AG09309 (cell line): ENCODE data around the gene PDE2A.
A peak's percentile ranks its signal among the peaks of the same experiment; 100 is the strongest.

Experiments used
- DNase-seq: peaks from one replicate; pipeline ENCODE4 v3.0.0-alpha.2; 2010; ENCODE audit warnings: low read depth
- H3K4me3 ChIP-seq: 2 replicates; pipeline ENCODE4 v1.5.1; 2011; ENCODE audit warnings: mild to moderate bottlenecking, low read depth, low read length, moderate library complexity; ENCODE audit not compliant: control insufficient read depth
- CTCF ChIP-seq: IDR thresholded peaks from 2 replicates; pipeline ENCODE4 v1.5.1; 2011; ENCODE audit warnings: mild to moderate bottlenecking, low read depth, low read length, inconsistent platforms; ENCODE audit not compliant: insufficient read depth, control insufficient read depth; ENCODE audit errors: missing control alignments

PDE2A gene

GRCh38 chr11:72702096-72702495 lies 27.9 kb upstream of the PDE2A start:
- no peak for TF ChIP-seq CTCF
- peak overlapping the region; percentile 36; the same call in 1 of the 2 replicates for H3K4me3 ChIP-seq

GRCh38 chr11:72701466-72701865 lies 27.2 kb upstream of the PDE2A start:
- no peak overlapping the region for H3K4me3 ChIP-seq
- no peak for DNase-seq
- TF ChIP-seq CTCF, result no peak

More at GRCh38 chr11:72702096-72702495, 27.9 kb upstream of the PDE2A start:
- DNase-seq, result no peak

GRCh38 chr11:72700146-72700545 lies 25.9 kb upstream of the PDE2A start:
- no peak for TF ChIP-seq CTCF
- DNase-seq, result no peak
- H3K4me3 ChIP-seq, result no peak overlapping the region

GRCh38 chr11:72697814-72698213 lies 23.6 kb upstream of the PDE2A start:
- TF ChIP-seq CTCF, result no peak
- no peak for DNase-seq
- H3K4me3 ChIP-seq, result no peak overlapping the region

GRCh38 chr11:72696866-72697700 lies 22.9 kb upstream of the PDE2A start:
- no peak for DNase-seq
- no peak for TF ChIP-seq CTCF
- no peak overlapping the region for H3K4me3 ChIP-seq

GRCh38 chr11:72695354-72695753 lies 21.1 kb upstream of the PDE2A start:
- H3K4me3 ChIP-seq, result no peak overlapping the region
- no peak for DNase-seq
- no peak for TF ChIP-seq CTCF
